22Rv1 (cell line): Measurements from ENCODE around the gene CPNE4.

Source experiments
- H3K27ac ChIP-seq: fragments of 450-650 bp; 2 replicates; pipeline ENCODE4 v1.5.1; 2017
- ZFX ChIP-seq: fragments of 450-650 bp; IDR thresholded peaks from 2 replicates; pipeline ENCODE4 v1.6.1; 2017; ENCODE audit warnings: antibody characterized with exemption, borderline replicate concordance
- TF ChIP-seq, protein P1 (sequence below): fragments of 450-650 bp; IDR thresholded peaks from 2 replicates; pipeline ENCODE4 v1.5.1; 2017; ENCODE audit warnings: mild to moderate bottlenecking

Gene CPNE4

GRCh38 chr3:131730581-131730980, 304.2 kb downstream of the CPNE4 start:
- TF ChIP-seq, protein P1, sequence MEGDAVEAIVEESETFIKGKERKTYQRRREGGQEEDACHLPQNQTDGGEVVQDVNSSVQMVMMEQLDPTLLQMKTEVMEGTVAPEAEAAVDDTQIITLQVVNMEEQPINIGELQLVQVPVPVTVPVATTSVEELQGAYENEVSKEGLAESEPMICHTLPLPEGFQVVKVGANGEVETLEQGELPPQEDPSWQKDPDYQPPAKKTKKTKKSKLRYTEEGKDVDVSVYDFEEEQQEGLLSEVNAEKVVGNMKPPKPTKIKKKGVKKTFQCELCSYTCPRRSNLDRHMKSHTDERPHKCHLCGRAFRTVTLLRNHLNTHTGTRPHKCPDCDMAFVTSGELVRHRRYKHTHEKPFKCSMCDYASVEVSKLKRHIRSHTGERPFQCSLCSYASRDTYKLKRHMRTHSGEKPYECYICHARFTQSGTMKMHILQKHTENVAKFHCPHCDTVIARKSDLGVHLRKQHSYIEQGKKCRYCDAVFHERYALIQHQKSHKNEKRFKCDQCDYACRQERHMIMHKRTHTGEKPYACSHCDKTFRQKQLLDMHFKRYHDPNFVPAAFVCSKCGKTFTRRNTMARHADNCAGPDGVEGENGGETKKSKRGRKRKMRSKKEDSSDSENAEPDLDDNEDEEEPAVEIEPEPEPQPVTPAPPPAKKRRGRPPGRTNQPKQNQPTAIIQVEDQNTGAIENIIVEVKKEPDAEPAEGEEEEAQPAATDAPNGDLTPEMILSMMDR = no peak
- no peak for TF ChIP-seq ZFX
- H3K27ac ChIP-seq = no peak overlapping the region

GRCh38 chr3:131729643-131730017, 305.2 kb downstream of the CPNE4 start:
- TF ChIP-seq, protein P1 = no peak
- no peak for TF ChIP-seq ZFX
- peak overlapping the region; percentile 53 for H3K27ac ChIP-seq

DNA sequence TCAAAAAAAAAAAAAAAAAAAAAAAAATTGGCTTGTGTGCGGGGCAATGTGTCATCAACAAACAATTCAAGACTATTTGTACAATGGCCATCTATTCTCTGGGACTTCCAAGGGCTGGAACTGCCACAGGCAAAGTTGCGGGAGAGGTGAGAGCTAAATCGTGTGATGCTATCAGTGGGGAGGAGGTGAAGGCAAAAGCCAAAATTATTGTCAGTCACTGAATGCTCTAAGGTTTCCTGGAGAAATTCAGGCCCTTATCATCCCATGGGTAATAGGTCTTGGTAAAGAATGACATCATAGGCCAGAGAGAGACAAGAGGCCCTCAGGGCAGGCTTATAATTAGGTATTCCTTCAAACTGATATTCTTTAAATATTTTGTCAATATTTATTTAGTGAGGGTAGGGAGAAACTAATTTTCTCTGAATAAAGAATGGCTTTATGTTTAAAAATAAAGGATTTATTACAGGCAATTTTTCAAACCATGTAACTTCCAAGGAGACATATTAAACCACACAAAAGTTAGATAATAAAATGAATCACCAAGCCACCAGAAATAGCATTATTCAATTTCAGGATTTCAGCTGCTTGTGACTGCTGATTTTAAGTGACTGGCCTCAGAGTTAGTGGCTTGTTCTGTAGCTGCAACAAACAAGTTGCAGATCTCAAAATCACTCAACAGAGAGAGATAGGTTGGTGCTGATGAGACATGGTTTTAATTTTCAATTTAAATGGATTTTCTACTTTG, 305.7 kb downstream of the CPNE4 start:
- H3K27ac ChIP-seq = peak overlapping the region; percentile 53
- no peak for TF ChIP-seq ZFX

- TF ChIP-seq, protein P1 = no peak
- no peak overlapping the region for H3K27ac ChIP-seq
These were observed 309.4 kb downstream of the CPNE4 start for GRCh38 chr3:131725414-131725813.

- H3K27ac ChIP-seq = no peak overlapping the region
- TF ChIP-seq ZFX = no peak
- TF ChIP-seq, protein P1 = no peak
These were observed 311.5 kb downstream of the CPNE4 start for GRCh38 chr3:131723343-131723742.

DNA sequence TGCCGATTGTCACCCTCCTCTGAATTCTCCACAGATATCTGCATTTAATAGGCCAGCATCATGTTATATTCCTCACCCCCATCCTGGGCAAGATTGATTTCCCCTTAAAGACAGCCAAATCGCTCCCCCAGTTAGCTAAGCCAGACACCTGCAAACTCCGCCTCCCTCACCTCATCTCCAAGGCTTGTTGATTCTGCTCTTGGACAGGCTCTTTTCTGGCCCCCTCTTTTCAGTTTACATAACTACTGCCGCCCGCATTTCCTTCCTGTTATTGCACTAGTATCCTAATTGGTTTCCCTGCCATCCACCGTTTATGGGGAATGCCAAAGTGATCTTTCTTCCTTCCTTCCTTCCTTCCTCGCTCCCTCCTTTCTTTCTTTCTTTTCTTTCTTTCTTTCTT, 317.3 kb downstream of the CPNE4 start:
- no peak for TF ChIP-seq ZFX
- TF ChIP-seq, protein P1 = no peak
- H3K27ac ChIP-seq = no peak overlapping the region

- no peak for TF ChIP-seq ZFX
- TF ChIP-seq, protein P1 = no peak
- H3K27ac ChIP-seq = no peak overlapping the region
These were observed 317.9 kb downstream of the CPNE4 start for GRCh38 chr3:131716943-131717342.

GRCh38 chr3:131716007-131716406, 318.8 kb downstream of the CPNE4 start:
- no peak overlapping the region for H3K27ac ChIP-seq
- TF ChIP-seq ZFX = no peak
- TF ChIP-seq, protein P1 = no peak
